Thyroid gland (tissue), 4 donors: ENCODE results near the gene MIB1.

Experiments
- POLR2A ChIP-seq, 2 donors: fragments of 450-650 bp; IDR thresholded peaks; one replicate each; pipeline ENCODE4 v1.6.1; 2017; ENCODE audit warnings: antibody characterized with exemption in 2 of 2, mild to moderate bottlenecking in 2 of 2, moderate library complexity in 1 of 2
- TF ChIP-seq, protein P1 (sequence below), 6 experiments: fragments of 200-600 bp in 3 of 6; fragments of 450-650 bp in 3 of 6; sonication (generic) in 3 of 6; IDR thresholded peaks; one replicate each; pipeline ENCODE4 v1.5.1; 2016 to 2019; ENCODE audit warnings: antibody characterized with exemption in 6 of 6, mild to moderate bottlenecking in 2 of 6, inconsistent platforms in 1 of 6, moderate library complexity in 1 of 6

DNA sequence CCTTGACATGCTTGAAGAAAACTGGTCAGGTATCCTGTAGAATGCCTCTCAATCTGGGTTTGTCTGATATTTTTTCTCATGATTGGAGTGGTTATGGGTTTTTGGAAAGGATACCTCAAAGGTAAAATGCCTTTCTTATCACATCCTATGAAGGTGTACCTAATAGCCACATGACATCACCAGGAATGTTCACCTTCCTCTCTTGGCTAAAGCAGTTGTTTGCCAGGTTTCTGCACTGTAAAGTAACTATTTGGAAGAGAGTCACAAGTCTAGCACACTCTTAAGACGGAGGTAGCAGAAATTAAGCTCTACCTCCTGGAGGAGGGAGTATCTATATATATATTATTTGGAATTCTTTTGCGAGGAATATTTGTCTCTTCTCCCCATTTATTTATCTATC is 17.9 kb upstream of the MIB1 start:
- TF ChIP-seq, protein P1, sequence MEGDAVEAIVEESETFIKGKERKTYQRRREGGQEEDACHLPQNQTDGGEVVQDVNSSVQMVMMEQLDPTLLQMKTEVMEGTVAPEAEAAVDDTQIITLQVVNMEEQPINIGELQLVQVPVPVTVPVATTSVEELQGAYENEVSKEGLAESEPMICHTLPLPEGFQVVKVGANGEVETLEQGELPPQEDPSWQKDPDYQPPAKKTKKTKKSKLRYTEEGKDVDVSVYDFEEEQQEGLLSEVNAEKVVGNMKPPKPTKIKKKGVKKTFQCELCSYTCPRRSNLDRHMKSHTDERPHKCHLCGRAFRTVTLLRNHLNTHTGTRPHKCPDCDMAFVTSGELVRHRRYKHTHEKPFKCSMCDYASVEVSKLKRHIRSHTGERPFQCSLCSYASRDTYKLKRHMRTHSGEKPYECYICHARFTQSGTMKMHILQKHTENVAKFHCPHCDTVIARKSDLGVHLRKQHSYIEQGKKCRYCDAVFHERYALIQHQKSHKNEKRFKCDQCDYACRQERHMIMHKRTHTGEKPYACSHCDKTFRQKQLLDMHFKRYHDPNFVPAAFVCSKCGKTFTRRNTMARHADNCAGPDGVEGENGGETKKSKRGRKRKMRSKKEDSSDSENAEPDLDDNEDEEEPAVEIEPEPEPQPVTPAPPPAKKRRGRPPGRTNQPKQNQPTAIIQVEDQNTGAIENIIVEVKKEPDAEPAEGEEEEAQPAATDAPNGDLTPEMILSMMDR (IDR thresholded peaks at IDR 0.05) = no peak
- no peak for TF ChIP-seq POLR2A (IDR thresholded peaks at IDR 0.05)
